ENCODE data around the gene STING1.
"Not testable (repeated sequence)": the region's sequence is repeated elsewhere in the genome, so short reads cannot be mapped to it uniquely, and the experiment has no call there.

STING1 gene

GRCh38 chr5:139482050-139482889 is at the start of gene STING1:
STING1 (minus strand) TSS chr5:139482758; CDS start chr5:139481704, 1,054 bp downstream.
- ATAC-seq, result peak; percentile 25
- Mint-ChIP-seq H3K27me3 (no peaks in the 10 kb centered on the region), H3K36me3 (no peaks in the 10 kb centered on the region), H3K27ac (peak within 1 kb of the TSS; percentile 16), H3K4me1 (peaks cover 16% of the 10 kb centered on the region), H3K9me3 (no peaks in the 10 kb centered on the region), H3K4me3 (no peak within 1 kb of the TSS)

- Mint-ChIP-seq H3K9me3 (peaks cover 3% of the 10 kb centered on the region), H3K4me1 (peaks cover 6% of the 10 kb centered on the region), H3K27me3 (peaks cover 7% of the 10 kb centered on the region), H3K4me3 (no peak overlapping the region), H3K27ac (peak overlapping the region; percentile 73), H3K36me3 (peaks cover 13% of the 10 kb centered on the region)
- no peak for ATAC-seq
Observed at GRCh38 chr5:139531772-139532169, 49.2 kb upstream of the STING1 start.

- Mint-ChIP-seq H3K36me3 (peaks cover 13% of the 10 kb centered on the region), H3K4me1 (peaks cover 23% of the 10 kb centered on the region)
- H3K27me3 Mint-ChIP-seq, H3K9me3 Mint-ChIP-seq, H3K4me3 Mint-ChIP-seq, H3K27ac Mint-ChIP-seq, ATAC-seq: not testable (repeated sequence)
Observed at GRCh38 chr5:139530079-139530478, 47.5 kb upstream of the STING1 start.

GRCh38 chr5:139528695-139529094 is 46.1 kb upstream of the STING1 start:
- H3K4me1 Mint-ChIP-seq, result peaks cover 37% of the 10 kb centered on the region
- not testable (repeated sequence) for H3K27ac Mint-ChIP-seq, H3K27me3 Mint-ChIP-seq

GRCh38 chr5:139527896-139528467 is 45.4 kb upstream of the STING1 start:
- H3K27ac Mint-ChIP-seq, ATAC-seq, H3K9me3 Mint-ChIP-seq, H3K27me3 Mint-ChIP-seq: not testable (repeated sequence)
- H3K36me3 Mint-ChIP-seq, result peaks cover 13% of the 10 kb centered on the region
- peaks cover 41% of the 10 kb centered on the region for H3K4me1 Mint-ChIP-seq
- H3K4me3 Mint-ChIP-seq, result peak overlapping the region; percentile 44

More at GRCh38 chr5:139528695-139529094, 46.1 kb upstream of the STING1 start:
- H3K4me3 Mint-ChIP-seq, H3K9me3 Mint-ChIP-seq, ATAC-seq: not testable (repeated sequence)
- H3K36me3 Mint-ChIP-seq, result peaks cover 13% of the 10 kb centered on the region

- H3K36me3 Mint-ChIP-seq, result peaks cover 13% of the 10 kb centered on the region
- peak overlapping the region; percentile 66 for H3K4me3 Mint-ChIP-seq
- H3K27ac Mint-ChIP-seq, result peak overlapping the region; percentile 91
- H3K27me3 Mint-ChIP-seq, H3K9me3 Mint-ChIP-seq, ATAC-seq: not testable (repeated sequence)
- peaks cover 41% of the 10 kb centered on the region for H3K4me1 Mint-ChIP-seq
Observed at GRCh38 chr5:139527090-139527470, 44.5 kb upstream of the STING1 start.

GRCh38 chr5:139526309-139527089 is 43.9 kb upstream of the STING1 start:
- H3K27ac Mint-ChIP-seq, result peak overlapping the region; percentile 91
- peaks cover 41% of the 10 kb centered on the region for H3K4me1 Mint-ChIP-seq
- ATAC-seq, H3K27me3 Mint-ChIP-seq, H3K36me3 Mint-ChIP-seq, H3K9me3 Mint-ChIP-seq: not testable (repeated sequence)
- H3K4me3 Mint-ChIP-seq, result peak overlapping the region; percentile 66

GRCh38 chr5:139525586-139526308 is 43.2 kb upstream of the STING1 start:
- Mint-ChIP-seq H3K4me3 (peak overlapping the region; percentile 66), H3K27ac (peak overlapping the region; percentile 91), H3K4me1 (peaks cover 41% of the 10 kb centered on the region)
- not testable (repeated sequence) for H3K9me3 Mint-ChIP-seq, H3K27me3 Mint-ChIP-seq, H3K36me3 Mint-ChIP-seq
- ATAC-seq, result peak; percentile 50

GRCh38 chr5:139524940-139525585 is 42.5 kb upstream of the STING1 start:
- no peaks in the 10 kb centered on the region for H3K36me3 Mint-ChIP-seq
- no peaks in the 10 kb centered on the region for H3K27me3 Mint-ChIP-seq
- no peaks in the 10 kb centered on the region for H3K9me3 Mint-ChIP-seq
- no peak overlapping the region for H3K4me3 Mint-ChIP-seq
- peaks cover 41% of the 10 kb centered on the region for H3K4me1 Mint-ChIP-seq
- peak overlapping the region; percentile 91 for H3K27ac Mint-ChIP-seq
- ATAC-seq, result peak; percentile 71

GRCh38 chr5:139524446-139524845 is 41.9 kb upstream of the STING1 start:
- Mint-ChIP-seq H3K27me3 (no peaks in the 10 kb centered on the region), H3K4me3 (no peak overlapping the region), H3K36me3 (no peaks in the 10 kb centered on the region), H3K9me3 (no peaks in the 10 kb centered on the region), H3K4me1 (peaks cover 41% of the 10 kb centered on the region), H3K27ac (peak overlapping the region; percentile 91)
- ATAC-seq, result no peak

GRCh38 chr5:139523635-139524445 is 41.3 kb upstream of the STING1 start:
- no peak overlapping the region for H3K4me3 Mint-ChIP-seq
- no peaks in the 10 kb centered on the region for H3K27me3 Mint-ChIP-seq
- H3K4me1 Mint-ChIP-seq, result peaks cover 45% of the 10 kb centered on the region
- peak overlapping the region; percentile 48 for H3K27ac Mint-ChIP-seq
- no peaks in the 10 kb centered on the region for H3K36me3 Mint-ChIP-seq
- no peaks in the 10 kb centered on the region for H3K9me3 Mint-ChIP-seq
- ATAC-seq, result peak; percentile 72

GRCh38 chr5:139517683-139518564 is 35.4 kb upstream of the STING1 start:
- Mint-ChIP-seq H3K4me3 (peak overlapping the region; percentile 82), H3K9me3 (no peaks in the 10 kb centered on the region), H3K4me1 (peaks cover 28% of the 10 kb centered on the region), H3K27ac (peak overlapping the region; percentile 86), H3K27me3 (no peaks in the 10 kb centered on the region), H3K36me3 (no peaks in the 10 kb centered on the region)
- ATAC-seq, result peak; percentile 97

- Mint-ChIP-seq H3K27ac (no peak overlapping the region), H3K9me3 (no peaks in the 10 kb centered on the region), H3K36me3 (no peaks in the 10 kb centered on the region), H3K4me1 (peaks cover 45% of the 10 kb centered on the region), H3K27me3 (no peaks in the 10 kb centered on the region), H3K4me3 (no peak overlapping the region)
- ATAC-seq, result no peak
Observed at GRCh38 chr5:139514486-139514856, 31.9 kb upstream of the STING1 start.

Measured in stimulated activated memory B cell treated with anti-CD40 and anti-IgM and Interleukin-4, amounts not matched to agents 10 μg/mL and 1 μg/mL and 100 μg/mL, for 72 hours (primary cell).